AG20443 (cell line): Measurements from ENCODE around the gene PERM1.
"Not testable (repeated sequence)": the region's sequence is repeated elsewhere in the genome, so short reads cannot be mapped to it uniquely, and the experiment has no call there.

ENCODE experiments used
- DNase-seq: peaks from one replicate; pipeline ENCODE4 v3.0.0; 2012; ENCODE audit warnings: low spot score, mixed read lengths

Gene PERM1

DNA sequence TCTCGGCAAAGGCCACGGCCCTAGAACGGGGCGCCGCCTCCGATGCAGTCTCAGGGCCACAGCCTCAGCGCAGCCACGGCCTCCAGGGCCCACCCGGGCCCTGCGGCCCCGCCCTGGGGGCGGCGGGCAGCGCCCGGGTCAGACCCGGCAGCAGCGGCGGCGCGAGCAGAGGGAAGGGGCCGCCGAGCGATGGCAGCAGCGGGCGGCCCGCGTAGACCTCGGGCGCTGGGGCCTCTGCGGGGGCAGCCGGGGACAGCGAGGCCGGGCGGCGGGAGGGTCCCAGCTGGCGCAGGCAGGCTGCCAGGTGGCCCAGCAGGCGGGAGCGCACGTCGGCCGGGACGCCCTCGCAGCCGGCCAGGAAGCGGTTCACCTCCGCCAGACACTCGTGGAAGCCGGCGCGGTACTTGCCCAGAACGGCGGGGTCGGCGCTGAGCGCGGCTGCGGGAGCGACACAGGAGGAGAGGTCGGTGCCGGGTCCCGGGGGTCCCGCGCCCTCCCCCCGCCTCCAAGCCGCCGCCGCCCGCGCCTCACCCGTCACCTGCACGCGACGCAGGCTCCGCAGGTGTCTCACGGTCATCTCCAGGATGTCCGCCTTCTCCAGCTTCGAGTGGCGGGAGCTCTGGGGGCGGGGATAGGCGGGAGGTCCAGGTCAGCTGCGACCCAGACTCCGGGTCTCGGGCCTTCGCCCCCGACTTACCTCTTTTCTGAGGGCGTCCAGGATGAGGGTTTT, 17.3 kb upstream of the PERM1 start:
- DNase-seq = peak; percentile 55

DNA sequence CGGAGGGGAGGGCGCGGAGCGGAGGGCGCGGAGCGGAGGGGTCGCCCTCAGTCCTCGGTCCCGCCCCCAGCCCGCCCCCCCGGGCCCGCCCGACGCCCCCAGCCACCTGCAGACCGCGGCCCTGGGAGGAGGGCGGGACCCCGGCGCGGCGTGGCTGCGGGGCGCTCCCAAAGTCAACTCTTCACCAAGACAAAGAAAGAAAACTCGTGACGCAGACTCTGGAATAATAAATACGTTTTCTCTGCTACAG, 16.8 kb upstream of the PERM1 start:
- no peak for DNase-seq

GRCh38 chr1:997993-998744, 16.3 kb upstream of the PERM1 start:
- peak; percentile 16 for DNase-seq

GRCh38 chr1:997713-997992, 15.8 kb upstream of the PERM1 start:
- no peak for DNase-seq

DNA sequence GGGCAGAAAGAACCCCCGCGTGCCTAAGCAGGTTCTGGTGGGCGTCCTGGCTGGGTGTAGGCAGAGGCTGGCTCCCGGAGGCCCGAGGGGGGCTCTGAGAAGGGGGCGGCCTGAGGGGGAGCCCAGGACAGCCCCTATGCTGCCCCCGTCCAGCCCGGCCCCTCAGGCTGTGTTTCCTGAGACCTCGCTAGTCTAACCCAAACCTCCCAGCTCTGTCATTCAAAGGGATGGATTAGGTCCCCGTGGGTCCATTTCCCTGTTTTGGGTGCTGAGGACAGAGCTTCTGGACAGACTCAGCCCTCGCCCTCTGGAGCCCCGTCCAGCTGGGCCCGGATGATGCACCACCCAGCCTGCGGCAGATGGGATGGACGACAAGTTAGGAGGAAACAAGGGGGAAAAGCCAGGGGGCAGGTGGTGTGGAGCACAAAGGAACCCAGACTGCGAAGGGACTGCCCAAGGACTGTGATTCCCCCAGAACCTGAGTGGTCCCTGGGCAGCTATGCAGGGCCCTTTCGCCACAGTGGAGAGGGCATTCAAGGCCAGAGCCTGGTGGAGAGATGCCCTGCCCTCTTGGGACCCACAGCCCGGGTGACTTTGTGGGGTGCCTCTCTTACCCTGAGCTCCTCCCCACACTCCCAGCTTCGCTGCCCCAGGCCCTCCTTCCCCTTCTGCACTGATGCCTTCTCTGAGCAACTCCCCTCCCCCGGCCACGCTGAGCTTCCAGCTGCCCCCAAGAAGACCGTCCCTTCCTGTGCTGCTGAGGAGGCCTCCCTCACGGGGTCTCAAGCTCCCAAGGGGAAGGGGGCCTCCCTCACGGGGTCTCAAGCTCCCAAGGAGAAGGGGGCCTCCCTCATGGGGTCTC, 15.2 kb upstream of the PERM1 start:
- DNase-seq = no peak

- no peak for DNase-seq
These were observed 14.1 kb upstream of the PERM1 start for GRCh38 chr1:995665-996633.

DNA sequence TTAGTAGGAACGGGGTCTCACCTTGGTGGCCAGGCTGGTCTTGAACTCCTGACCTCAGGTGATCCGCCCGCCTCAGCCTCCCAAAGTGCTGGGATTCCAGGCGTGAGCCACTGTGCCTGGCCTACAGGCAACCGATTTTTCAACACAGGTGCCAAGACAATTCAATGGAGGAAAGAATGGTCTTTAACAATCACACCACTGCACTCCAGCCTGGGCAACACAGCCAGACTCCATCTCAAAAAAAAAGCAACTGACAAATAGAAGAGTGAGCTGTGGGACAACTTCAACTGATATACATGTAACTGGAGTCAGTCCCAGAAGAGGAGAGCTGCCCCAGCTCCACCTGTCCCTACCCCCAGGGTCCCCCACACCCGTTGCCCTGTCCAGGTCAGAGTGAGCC, 12.7 kb upstream of the PERM1 start:
- DNase-seq = not testable (repeated sequence)

DNA sequence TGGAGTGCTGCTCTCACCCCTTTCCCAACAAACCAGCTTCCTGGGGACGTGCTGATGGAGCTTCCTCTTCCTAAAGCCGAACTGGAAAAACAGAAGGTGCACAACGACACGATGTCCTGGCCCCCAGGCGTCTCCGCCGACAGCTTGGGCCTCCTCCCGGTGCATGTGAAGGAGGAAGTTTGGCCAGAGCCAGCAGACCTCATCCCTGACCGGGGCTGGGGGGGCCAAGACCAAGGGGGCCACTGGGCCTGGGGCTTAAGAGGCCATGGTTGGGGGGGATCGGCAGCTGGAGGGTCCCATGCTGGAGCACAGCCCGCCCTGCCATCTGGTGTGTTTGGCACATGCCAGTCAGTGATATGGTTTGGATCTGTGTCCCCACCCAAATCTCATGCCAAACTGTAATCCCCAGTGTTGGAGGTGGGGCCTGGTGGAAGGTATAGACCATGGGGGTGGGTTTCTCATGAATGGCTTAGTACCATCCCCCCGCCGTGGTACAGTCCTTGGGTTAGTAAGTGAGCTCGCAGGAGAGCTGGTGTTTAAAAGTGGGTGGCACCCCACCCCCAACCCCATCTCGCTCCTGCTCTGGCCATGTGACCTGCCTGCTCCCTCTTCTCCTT, 11.6 kb upstream of the PERM1 start:
- DNase-seq = no peak

DNA sequence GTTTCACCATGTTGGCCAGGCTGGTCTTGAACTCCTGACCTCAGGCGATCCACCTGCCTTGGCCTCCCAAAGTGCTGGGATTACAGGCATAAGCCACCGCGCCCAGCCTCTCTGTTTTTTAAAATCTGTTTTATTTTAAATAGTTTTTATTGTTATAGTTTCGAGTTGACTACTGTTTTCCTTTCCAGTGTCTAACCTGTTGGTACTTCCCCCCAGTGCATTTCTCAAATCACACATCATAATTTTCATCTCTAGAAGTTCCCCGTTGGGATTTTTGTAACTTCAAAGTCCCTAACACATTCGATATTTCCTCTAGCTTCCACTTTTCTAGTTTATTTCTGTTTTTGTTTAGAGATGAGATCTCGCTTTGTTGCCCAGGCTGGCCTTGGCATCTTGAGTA, 10.5 kb upstream of the PERM1 start:
- DNase-seq = no peak

DNA sequence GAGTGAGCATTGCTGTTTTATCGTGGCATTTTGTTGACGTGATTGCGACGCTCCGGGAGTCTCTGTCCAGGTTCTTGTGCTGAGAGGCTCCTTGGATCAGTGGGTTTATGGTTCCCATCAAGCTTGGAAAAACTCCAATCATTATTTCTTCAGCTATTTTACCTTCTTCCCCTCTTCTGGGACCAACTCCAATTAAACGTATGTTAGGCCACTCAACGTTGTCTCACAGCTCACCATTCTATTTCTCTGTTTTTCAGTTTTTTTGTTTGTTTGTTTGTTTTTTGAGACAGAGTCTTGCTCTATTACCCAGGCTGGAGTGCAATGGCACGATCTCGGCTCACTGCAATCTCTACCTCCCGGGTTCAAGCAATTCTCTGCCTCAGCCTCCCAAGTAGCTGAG, 10.0 kb upstream of the PERM1 start:
- DNase-seq = no peak

GRCh38 chr1:991275-991674, 9.4 kb upstream of the PERM1 start:
- not testable (repeated sequence) for DNase-seq

DNA sequence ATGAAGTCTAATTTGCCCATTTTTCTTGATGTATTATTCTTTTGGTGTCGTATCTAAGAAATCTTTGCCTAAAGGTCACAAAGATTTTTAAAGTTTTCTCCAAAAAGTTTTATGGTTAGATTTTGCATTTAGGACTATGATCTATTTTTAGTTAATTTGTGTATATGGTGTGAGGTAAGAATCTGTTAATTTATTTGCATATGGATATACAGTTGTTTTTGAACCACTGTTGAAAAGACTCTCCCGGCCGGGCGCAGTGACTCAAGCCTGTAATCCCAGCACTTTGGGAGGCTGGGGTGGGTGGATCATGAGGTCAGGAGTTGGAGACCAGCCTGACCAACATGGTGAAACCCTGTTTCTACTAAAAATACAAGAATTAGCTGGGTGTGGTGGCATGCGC, 6.2 kb upstream of the PERM1 start:
- not testable (repeated sequence) for DNase-seq

GRCh38 chr1:985126-985525, 3.2 kb upstream of the PERM1 start:
- no peak for DNase-seq

GRCh38 chr1:984476-984814, 2.6 kb upstream of the PERM1 start:
- DNase-seq = no peak

DNA sequence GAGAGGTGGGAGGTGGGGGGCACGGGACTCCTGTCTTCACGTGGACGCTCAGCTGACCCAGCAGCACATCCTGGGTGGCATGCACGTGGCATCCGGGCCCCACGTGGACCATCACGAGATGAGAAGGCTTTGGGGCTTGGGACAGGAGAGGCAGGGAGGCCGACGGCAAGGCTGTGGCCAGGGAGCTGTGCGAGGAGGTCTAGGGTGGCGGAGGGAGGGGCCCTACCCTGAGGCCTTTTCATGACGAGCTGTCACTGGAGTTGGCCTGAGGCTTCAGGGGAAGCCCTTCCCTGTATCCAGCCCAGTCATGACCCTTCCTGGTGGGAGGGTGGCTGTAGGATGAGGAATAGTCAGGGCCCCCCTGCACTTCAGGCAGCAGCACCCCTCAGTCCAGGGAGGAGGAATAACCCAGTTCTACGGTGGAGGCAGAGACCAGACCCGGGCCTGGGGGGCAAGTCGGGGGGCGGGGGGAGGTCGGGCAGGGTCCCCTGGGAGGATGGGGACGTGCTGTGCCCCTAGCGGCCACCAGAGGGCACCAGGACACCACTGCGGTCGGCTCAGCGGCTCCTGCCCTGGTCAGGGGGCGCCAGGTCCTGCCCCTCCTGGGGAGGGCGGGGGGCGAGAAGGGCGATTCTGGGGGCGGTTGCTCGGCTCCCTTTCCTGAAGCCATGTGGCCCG, 2.0 kb upstream of the PERM1 start:
- DNase-seq = peak; percentile 85

DNA sequence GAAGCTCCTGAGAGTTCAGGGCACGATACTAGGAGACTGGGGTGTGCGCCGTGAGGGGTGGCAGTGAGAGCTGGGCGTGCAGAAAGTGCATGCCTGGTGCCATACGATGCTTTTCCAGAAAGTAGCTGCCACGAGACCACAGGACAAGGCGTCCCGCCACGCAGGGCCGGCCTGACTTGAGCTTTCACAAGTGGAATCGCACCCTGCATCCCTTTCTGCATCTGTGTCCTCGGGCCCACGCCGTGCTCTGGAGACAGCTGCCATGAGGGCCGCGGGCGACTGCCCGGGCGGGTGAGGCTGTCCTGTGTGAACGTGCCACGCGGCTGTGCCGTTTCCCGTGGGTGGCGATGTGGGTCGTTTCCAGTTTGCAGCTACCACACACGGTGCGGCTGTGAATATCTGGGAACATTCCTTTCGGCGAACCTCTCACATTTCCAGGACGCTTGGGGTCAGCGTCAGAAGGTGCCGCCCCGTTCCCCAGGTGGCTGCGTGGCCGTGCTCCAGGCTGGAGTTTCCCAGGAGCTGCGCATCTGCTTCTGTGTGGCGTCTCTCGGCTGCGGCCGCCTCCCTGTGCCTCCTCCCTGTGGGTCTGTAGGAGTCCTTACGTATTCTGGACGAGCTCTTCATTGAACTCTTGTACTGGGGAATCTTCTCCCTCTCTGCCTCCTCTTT, 1.0 kb upstream of the PERM1 start:
- DNase-seq = no peak

- no peak for DNase-seq
These were observed 370 bp downstream of the PERM1 start for GRCh38 chr1:981491-981954.

DNA sequence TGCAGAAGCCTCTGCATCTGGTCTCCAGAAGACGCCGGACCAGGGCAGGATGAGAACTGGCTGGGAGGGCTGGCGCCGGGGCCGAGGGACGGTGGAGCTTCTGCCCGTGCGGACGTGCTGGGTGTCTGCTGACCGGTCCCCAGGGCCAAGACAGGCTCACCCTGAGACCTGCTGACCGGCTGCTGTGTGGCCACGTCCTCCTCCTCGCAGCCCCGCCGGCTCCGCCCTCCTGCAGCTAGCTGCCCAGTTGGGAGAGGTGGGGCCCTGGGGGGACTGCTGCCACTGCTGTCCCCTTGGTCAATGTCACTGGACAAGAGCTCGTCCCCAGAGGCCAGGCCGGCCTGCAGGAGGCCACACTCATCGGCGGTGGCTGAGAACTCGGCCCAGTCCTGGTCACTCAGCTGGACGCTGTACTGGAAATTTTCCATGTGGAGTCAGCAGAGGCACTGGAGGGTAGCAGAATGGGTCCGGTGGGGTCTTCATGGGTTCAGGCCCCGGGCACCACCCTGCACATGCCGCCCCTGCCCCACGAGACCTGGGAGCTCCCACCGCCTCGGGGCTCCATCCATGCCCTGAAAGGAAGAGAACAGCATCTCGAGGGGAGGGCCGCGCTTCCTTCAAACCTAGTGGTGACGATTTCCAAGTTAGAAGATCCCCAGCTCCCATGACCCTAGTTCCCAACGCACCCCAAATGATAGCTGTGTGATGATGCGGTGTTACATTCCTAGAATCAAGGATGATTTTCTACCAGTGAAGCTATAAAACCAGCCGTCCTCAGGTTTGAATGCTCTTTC, 1.1 kb downstream of the PERM1 start:
- no peak for DNase-seq

- no peak for DNase-seq
These were observed 1.7 kb downstream of the PERM1 start for GRCh38 chr1:980137-980571.

GRCh38 chr1:979744-980072, 2.2 kb downstream of the PERM1 start:
- no peak for DNase-seq
